Measurements from ENCODE around the gene TOM1.

- no peak for TF ChIP-seq SIN3A (IDR thresholded peaks at IDR 0.05; ENCODE audit: borderline replicate concordance, insufficient read depth, low read length)
- no peak for TF ChIP-seq POLR2AphosphoS5 (IDR thresholded peaks at IDR 0.05; ENCODE audit: low read depth, low read length)
- TF ChIP-seq REST (IDR thresholded peaks at IDR 0.05; ENCODE audit: insufficient read depth in 1 of 2, low read depth in 2 of 2, low read length in 2 of 2): no peak
Measured at GRCh38 chr22:35397095-35397904, 97.6 kb downstream of the TOM1 start.

Measured in PFSK-1 (cell line).